ENCODE measurements around the gene MYOZ3. TPM values are rescaled to one million over a fixed set of nuclear protein-coding genes. Genes with fewer than 3 reads are reported as not detected.

The MYOZ3 gene
- total RNA-seq, 4 donors from 2014 or later, result 4.8 to 12.6 (median 11.3) TPM

- DNase-seq (no peak), ATAC-seq (peak in 1 of 2 donors; percentile 42)
- in situ Hi-C loops (cut with MboI; ENCODE audit: low sequenced_read_pairs in 4 of 4) (loop anchor here in 3 of 4 donors (5.0 to 25.0 kb wide), 3 partner anchors 127 to 248 kb away; partner anchors contain the start of gene IRGM (in 1 of the 3)), intact Hi-C loops (cut with DNase I; ENCODE audit: low total_unique reads) (loop anchor here (1.0 kb wide), 1 partner anchor 149 kb away; no protein-coding TSS in a partner anchor)
- Histone ChIP-seq H3K27ac (no peak overlapping the region), H3K4me1 (no peaks in the 10 kb centered on the region), H3K36me3 (peaks cover 3 to 67% of the 10 kb centered on the region in 2 donors), H3K27me3 (no peaks in the 10 kb centered on the region), H3K9me3 (no peaks in the 10 kb centered on the region), H3K4me3 (no peak overlapping the region)
- TF ChIP-seq POLR2A (IDR thresholded peaks at IDR 0.05), result no peak
- TF ChIP-seq CTCF (IDR thresholded peaks at IDR 0.05 in 4 of 5, conservative IDR thresholded peaks at IDR 0.05 in 1 of 5), result peak; percentile 20 to 47 (median 35)
Observed at GRCh38 chr5:150710165-150710564, 49.1 kb downstream of the MYOZ3 start.

- DNase-seq (no peak), ATAC-seq (no peak)
- H3K36me3 ChIP-seq, result peaks cover 5 to 89% of the 10 kb centered on the region in 2 donors
- in situ Hi-C loops (cut with MboI; ENCODE audit: low sequenced_read_pairs in 4 of 4), result loop anchor here in 3 of 4 donors (25.0 kb wide), 2 partner anchors 113 to 262 kb away; partner anchors contain the start of gene IRGM (in 1 of the 3)
- intact Hi-C loops (cut with DNase I; ENCODE audit: low total_unique reads), result no loop called here
- H3K9me3 ChIP-seq, result no peaks in the 10 kb centered on the region
- no peaks in the 10 kb centered on the region for H3K4me1 ChIP-seq
- no peak overlapping the region for H3K27ac ChIP-seq
- no peak for TF ChIP-seq CTCF (IDR thresholded peaks at IDR 0.05 in 4 of 5, conservative IDR thresholded peaks at IDR 0.05 in 1 of 5)
- TF ChIP-seq POLR2A (IDR thresholded peaks at IDR 0.05), result no peak
- H3K27me3 ChIP-seq, result no peaks in the 10 kb centered on the region
- H3K4me3 ChIP-seq, result no peak overlapping the region
Observed at GRCh38 chr5:150723845-150724244, 62.8 kb downstream of the MYOZ3 start.

Other genes starting within 250 kb of the MYOZ3 start
- gene CD74, start 248.3 kb upstream of the MYOZ3 start, total RNA-seq, result 100 to 1,000 TPM; 123 to 291 (median 160) TPM
- 1,000 to 10,000 TPM; 1,865 to 2,215 (median 2,024) TPM for gene RPS14, start 211.5 kb upstream of the MYOZ3 start, total RNA-seq
- gene NDST1, start 153.1 kb upstream of the MYOZ3 start, total RNA-seq, result 10 to 100 TPM; 36.1 to 70.5 (median 50.5) TPM
- gene SYNPO, start 20.6 kb upstream of the MYOZ3 start, total RNA-seq, result 100 to 1,000 TPM; 419 to 569 (median 539) TPM
- gene RBM22, start 39.8 kb downstream of the MYOZ3 start, total RNA-seq, result 10 to 100 TPM; 22.5 to 31.0 (median 26.2) TPM
- gene DCTN4, start 97.8 kb downstream of the MYOZ3 start, total RNA-seq, result 10 to 100 TPM; 66.6 to 92.6 (median 72.8) TPM
- gene SMIM3, start 117.5 kb downstream of the MYOZ3 start, total RNA-seq, result 10 to 100 TPM; 14.2 to 17.9 (median 15.4) TPM
- not detected for gene IRGM, start 185.3 kb downstream of the MYOZ3 start, total RNA-seq
- gene ZNF300, start 243.7 kb downstream of the MYOZ3 start, total RNA-seq, result under 1 TPM; 0.07 to 0.36 (median 0.25) TPM